ENCODE results near the gene XIST. TPM values are rescaled to one million over a fixed set of nuclear protein-coding genes. Genes with fewer than 3 reads are reported as not detected.

Gene XIST
- total and polyA plus RNA-seq, 10 of the 15 experiments (the other 5 are each of a cell fraction or from before 2014, with no cell fraction given): 39.1 to 787 (median 91.3) TPM

- peak; percentile 85 for FAIRE-seq
- ChIA-PET CTCF (interaction anchor here (0.7 to 2.3 kb wide), 11 partner anchors 10 to 489 kb away, joined by 3 to 22 read pairs (median 5); no protein-coding TSS in a partner anchor), RAD21 (ENCODE audit: unreplicated experiment) (interaction anchor here (0.6 to 3.2 kb wide), 4 partner anchors 14 to 278 kb away, joined by 3 to 27 read pairs (median 10); no protein-coding TSS in a partner anchor), POLR2A (no interaction called here), SMC1A (ENCODE audit: uncharacterized antibody, unreplicated experiment) (interaction anchor here (0.5 to 3.5 kb wide), 10 partner anchors 10 to 527 kb away, joined by 3 to 27 read pairs (median 4); no protein-coding TSS in a partner anchor)
- no peak overlapping the region for H3K4me2 ChIP-seq (ENCODE audit: control insufficient read depth, insufficient read depth)
- H3K4me3 ChIP-seq: no peak overlapping the region
- H3K36me3 ChIP-seq (ENCODE audit: control insufficient read depth in 2 of 2, insufficient read depth in 2 of 2, low read length in 1 of 2): no peaks in the 10 kb centered on the region
- no peak overlapping the region for H3K9ac ChIP-seq (ENCODE audit: control insufficient read depth, insufficient read depth, low read length)
- TF ChIP-seq SKIL (IDR thresholded peaks at IDR 0.05; ENCODE audit: low read depth, poor library complexity, severe bottlenecking): peak; percentile 24
- no peak for TF ChIP-seq USF2 (IDR thresholded peaks at IDR 0.05; ENCODE audit: borderline replicate concordance, low read depth, low read length)
- peak; percentile 99 for TF ChIP-seq RAD21 (IDR thresholded peaks at IDR 0.05; ENCODE audit: insufficient read depth, low read depth, low read length)
- TF ChIP-seq YY1 (IDR thresholded peaks at IDR 0.05; ENCODE audit: low read depth, low read length): peak; percentile 73
- peak; percentile 51; the same call in 1 of the 2 replicates for TF ChIP-seq SMARCA5 (IDR thresholded peaks at IDR 0.05)
- TF ChIP-seq CTCF (IDR thresholded peaks at IDR 0.05 in 2 of 3, conservative IDR thresholded peaks at IDR 0.05 in 1 of 3; ENCODE audit: control insufficient read depth in 2 of 3, extremely low read depth in 1 of 3, insufficient read depth in 1 of 3, low read depth in 3 of 3, low read length in 3 of 3): peak; percentile 73 to 92 (median 79); a peak in 5 of 6 replicates
- TF ChIP-seq SMC3 (IDR thresholded peaks at IDR 0.05; ENCODE audit: borderline replicate concordance, low read length): peak; percentile 99
- no peak for TF ChIP-seq PML (IDR thresholded peaks at IDR 0.05; ENCODE audit: low read length)
- no peak overlapping the region for H2AFZ ChIP-seq (ENCODE audit: control insufficient read depth, low read depth, low read length)
- no peaks in the 10 kb centered on the region for H3K27me3 ChIP-seq (replicated peaks in 1 of 2; ENCODE audit: control insufficient read depth in 2 of 2, insufficient read depth in 2 of 2, low read length in 1 of 2)
- peaks cover 17% of the 10 kb centered on the region for H3K79me2 ChIP-seq (ENCODE audit: control insufficient read depth, insufficient read depth, low read length)
- 0% methylated on average over 2 of the region's 2 CpGs for whole genome bisulfite sequencing (ENCODE audit: insufficient coverage, insufficient replicate concordance, low lambda C conversion rate, missing lambda C conversion rate)
- intact Hi-C loops (cut with micrococcal nuclease; ENCODE audit: unreplicated experiment) (loop anchor here (1.0 to 5.0 kb wide), 4 partner anchors 160 to 697 kb away; no protein-coding TSS in a partner anchor), in situ Hi-C loops (cut with MboI) (loop anchor here (5.0 to 10.0 kb wide), 5 partner anchors 162 to 1581 kb away; partner anchors contain the start of gene RPS4X)
- no peaks in the 10 kb centered on the region for H4K20me1 ChIP-seq (ENCODE audit: control insufficient read depth, insufficient read depth)
- ATAC-seq: peak; percentile 41
- no peaks in the 10 kb centered on the region for H3K4me1 ChIP-seq (ENCODE audit: control insufficient read depth, insufficient read depth, low read length)
- DNase-seq (ENCODE audit: low read depth, low spot score): peak; percentile 31
- no peak overlapping the region for H3K27ac ChIP-seq (ENCODE audit: control insufficient read depth, insufficient read depth)
- BruUV-seq (replicated peaks): no TSS peak
- H3K9me3 ChIP-seq (replicated peaks; ENCODE audit: control insufficient read depth, insufficient read depth, low read length): no peaks in the 10 kb centered on the region
These were observed 3.0 kb upstream of the XIST start for GRCh38 chrX:73855546-73855945.
